ENCODE measurements around the gene BOLA3. TPM values are rescaled to one million over a fixed set of nuclear protein-coding genes. Genes with fewer than 3 reads are reported as not detected.
A peak's percentile ranks its signal among the peaks of the same experiment; 100 is the strongest.
"Not testable (repeated sequence)": the region's sequence is repeated elsewhere in the genome, so short reads cannot be mapped to it uniquely, and the experiment has no call there.

The BOLA3 gene, protein sequence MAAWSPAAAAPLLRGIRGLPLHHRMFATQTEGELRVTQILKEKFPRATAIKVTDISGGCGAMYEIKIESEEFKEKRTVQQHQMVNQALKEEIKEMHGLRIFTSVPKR
- 37.5 TPM for polyA plus RNA-seq (2013, experiment 1 of 2; ENCODE audit: insufficient read length)
- 23.1 TPM for polyA plus RNA-seq (2013, experiment 2 of 2; ENCODE audit: insufficient read length)

DNA sequence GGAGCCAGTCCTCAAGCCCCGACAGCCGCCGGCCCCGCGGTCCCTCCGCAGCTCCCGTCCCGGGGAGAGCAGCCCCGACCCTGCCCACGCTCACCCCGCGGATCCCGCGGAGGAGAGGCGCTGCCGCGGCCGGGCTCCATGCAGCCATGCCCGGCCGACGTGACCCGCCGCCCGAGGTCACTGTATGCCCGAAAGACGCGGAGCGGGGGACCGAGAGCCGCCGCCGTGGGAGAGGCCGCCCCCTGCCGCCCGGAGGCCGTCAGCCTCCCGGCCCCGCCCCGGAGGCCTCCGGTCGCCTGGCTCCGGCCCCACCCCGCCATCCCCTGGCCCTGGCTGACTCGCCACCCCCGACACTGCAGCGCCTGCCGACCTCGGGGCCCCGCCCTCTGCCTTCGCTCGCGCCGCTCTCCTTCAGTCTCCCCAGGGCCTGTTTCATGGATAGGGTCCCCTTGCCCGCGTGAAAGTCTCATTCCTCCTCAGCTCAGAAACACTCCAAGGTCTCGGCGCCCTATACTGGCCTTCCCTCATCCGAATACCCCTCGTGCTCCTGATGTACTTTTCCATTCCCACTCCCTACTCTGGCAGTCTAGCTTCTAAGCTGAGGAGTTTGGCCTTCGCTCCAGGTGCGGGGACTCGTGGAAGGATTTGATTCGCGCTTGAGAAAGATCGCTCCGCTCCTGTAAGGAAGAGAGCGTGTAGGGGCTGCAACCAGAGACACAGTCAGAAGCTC, at the start of gene BOLA3:
BOLA3 (minus strand) TSS at position 186 of the 730 bp plus-strand sequence; CDS start at position 148, 38 bp downstream.
- DNase-seq = peak; percentile 84

- no peak for DNase-seq
These were observed 49.3 kb upstream of the BOLA3 start for GRCh38 chr2:74197049-74197448.

DNA sequence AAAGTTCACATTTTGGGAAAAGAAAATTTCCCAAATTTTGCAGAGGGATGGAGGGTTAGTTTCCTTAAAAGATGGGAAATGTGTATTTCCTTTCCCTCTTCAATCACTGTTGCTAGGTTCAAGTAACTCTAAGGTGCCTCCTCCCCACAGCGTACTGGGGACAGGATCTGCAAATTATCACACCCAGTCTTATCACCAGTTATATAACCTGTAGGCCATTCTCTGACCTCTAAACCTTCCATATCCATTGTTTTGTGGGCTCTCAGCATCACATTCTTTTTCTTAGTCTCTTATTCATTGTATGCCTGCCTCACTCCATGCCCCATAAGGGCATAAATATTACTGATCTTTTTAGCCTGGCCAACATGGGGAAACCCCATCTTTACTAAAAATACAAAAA, 47.1 kb upstream of the BOLA3 start:
- no peak for DNase-seq

DNA sequence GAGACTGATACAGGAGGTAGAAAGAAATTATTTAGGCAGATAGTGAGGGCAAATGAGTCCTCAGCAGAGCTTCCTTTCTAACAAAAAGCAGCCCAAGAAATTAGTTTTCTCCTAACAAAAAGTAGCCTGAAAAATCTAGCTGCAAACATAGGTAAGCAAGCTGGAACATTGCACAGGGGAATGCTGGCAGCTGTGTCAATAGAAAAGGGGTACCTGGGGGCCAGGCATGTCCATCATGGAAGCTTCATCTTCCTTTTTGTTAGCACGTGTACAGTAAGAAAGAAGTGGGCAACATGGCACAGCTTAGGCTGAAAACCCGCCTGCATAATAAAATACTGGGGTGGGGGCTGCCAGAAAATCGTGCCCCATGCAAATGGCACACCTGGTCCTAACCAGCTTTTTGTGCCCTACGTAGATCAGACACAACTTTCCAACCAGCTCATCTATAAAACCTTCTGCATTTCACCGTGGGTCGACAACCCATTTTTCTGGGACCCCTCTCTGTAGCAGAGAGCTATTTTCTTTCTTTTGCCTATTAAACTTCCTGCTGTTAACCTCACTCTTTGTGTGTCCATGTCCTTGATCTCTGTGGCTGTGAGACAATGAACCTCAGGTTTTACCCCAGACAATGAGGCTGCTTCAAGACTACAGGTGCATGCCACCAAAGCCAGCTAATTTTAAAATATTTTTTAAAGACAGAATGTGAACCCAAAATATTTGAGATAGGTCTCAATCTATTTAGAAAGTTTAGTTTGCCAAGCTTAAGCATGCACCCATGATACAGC, 44.1 kb upstream of the BOLA3 start:
- DNase-seq = no peak

DNA sequence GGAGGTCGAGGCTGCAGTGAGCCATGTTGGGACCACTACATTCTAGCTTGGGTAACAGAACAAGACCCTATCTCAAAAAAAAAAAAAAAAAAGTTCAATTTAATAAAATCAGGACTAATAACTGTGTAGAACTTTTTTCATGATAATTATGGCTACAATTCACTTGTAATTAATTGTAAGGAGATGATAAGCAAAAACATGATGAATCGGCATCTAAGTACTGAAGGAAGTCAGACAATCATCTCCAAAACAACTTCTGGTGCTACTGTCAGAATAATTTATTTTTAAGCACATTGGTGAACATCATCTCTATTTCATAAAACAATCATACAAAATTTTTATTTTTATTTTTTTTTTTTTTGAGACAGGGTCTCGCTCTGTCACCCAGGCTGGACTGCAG, 41.0 kb upstream of the BOLA3 start:
- DNase-seq = no peak

DNA sequence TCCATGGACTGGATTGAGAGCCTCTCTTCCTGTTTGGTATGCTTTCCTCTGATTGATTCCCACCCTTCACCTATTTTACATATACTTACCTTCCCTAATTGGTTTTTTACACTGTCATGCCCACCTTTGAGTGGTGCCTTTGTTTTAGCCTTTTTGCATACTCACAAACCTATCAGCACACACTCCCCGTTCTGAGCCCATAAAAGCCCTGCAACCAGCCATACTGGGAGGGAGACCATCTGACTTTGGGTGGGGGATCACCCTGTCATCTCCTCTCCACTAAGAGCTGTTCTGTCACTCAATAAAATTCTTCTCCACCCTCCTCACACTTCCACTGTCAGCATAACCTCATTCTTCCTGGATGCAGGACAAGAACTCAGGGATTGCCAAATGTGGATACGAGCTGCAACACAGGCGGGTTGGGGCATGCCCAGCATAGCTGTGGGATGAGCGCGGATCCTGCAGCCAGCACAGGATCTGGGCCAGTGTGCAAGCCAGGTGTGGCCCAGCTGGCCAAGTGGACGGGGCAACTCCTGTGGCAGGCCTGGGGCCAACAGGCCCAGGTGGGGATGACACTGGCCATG, 40.4 kb upstream of the BOLA3 start:
- DNase-seq = peak; percentile 46

DNA sequence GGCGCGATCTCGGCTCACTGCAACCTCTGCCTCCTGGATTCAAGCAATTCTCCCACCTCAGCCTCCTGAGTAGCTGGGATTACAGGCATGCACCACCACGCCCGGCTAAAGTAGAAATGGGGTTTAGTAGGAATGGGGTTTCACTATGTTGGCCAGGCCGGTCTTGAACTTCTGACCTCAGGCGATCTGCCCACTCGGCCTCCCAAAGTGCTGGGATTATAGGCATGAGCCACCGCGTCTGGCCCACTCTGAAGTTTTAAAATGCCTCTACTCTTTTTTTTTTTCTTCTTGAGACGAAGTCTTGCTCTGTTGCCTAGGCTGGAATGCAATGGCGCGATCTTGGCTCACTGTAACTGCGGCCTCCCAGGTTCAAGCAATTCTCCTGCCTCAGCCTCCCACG, 39.0 kb upstream of the BOLA3 start:
- DNase-seq = not testable (repeated sequence)

DNA sequence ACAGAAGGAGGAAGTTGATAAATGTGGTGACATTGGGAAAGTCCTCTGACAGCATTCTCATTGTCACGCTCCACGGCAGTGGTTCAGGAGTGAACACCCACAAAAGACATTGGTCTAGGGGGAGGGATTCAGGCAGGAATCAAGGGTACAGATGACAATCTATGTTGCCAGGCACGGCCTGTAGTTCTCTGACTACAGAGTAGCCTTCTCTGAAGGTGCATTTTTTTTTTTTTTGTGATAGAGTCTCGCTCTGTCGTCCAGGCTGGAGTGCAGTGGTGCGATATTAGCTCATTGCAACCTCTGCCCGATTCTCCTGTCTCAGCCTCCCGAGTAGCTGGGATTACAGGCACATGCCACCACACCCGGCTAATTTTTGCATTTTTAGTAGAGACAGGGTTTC, 38.3 kb upstream of the BOLA3 start:
- no peak for DNase-seq

- DNase-seq = no peak
These were observed 36.2 kb upstream of the BOLA3 start for GRCh38 chr2:74183878-74184277.

- no peak for DNase-seq
These were observed 34.0 kb upstream of the BOLA3 start for GRCh38 chr2:74181739-74182138.

- no peak for DNase-seq
These were observed 31.6 kb upstream of the BOLA3 start for GRCh38 chr2:74179063-74179865.

GRCh38 chr2:74178211-74179062, 30.7 kb upstream of the BOLA3 start, which contains the start of gene MOB1A:
TSS of gene MOB1A (minus strand) at chr2:74178879. CDS start at chr2:74178674, 205 bp downstream.
- DNase-seq = peak; percentile 98

DNA sequence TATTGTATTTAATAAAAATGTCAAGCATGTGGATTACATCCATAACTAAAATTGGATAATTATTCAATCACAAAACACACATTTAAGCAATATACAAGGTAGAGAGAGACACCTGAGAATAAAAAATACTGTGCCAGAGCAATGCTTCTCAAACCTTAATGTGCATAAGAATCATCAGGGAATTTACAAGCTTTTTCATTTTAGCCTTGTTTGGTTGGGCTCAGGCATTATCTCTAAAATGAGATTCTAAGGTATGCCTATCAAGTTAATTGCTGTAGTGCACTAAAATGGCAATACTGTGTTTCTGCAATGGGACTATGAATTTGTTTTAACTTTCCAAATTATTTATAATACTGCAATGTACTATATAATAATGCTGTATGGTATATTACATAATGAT, 30.0 kb upstream of the BOLA3 start:
- DNase-seq = no peak

DNA sequence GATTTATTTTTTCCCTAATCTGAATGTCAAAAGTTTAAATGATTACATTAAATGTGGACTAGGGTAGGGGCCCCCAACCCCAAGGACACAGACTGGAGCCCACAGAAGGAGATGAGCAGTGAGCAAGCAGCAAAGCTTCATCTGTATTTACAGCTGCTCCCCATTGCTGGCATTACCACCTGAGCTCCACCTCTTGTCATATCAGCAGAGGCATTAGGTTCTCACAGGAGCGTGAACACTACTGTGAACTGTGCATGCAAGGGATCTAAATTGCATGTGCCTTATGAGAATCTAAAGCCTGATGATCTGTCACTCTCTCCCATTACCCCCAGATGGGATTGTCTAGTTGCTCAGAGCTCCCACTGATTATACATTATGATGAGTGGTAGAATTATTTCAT, 27.2 kb upstream of the BOLA3 start:
- no peak for DNase-seq

GRCh38 chr2:74168739-74169138, 21.0 kb upstream of the BOLA3 start:
- DNase-seq = no peak

DNA sequence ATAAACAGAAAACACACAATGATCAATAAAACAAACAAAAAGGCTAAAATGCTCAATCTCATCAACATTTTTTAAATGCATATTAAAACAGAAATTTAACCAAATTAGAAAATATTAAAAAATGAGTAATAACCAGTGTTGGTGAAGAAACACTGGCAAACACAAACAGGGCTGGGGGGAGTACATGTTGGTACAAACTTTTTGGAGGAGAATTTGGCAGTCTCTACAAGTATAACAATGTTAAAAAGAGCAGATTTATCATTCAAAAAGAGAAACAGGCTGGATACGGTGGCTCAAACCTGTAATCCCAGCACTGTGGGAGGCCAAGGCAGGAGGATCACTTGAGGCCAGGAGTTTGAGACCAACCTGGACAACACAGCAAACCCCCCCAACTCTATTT, 17.0 kb upstream of the BOLA3 start:
- DNase-seq = no peak

DNA sequence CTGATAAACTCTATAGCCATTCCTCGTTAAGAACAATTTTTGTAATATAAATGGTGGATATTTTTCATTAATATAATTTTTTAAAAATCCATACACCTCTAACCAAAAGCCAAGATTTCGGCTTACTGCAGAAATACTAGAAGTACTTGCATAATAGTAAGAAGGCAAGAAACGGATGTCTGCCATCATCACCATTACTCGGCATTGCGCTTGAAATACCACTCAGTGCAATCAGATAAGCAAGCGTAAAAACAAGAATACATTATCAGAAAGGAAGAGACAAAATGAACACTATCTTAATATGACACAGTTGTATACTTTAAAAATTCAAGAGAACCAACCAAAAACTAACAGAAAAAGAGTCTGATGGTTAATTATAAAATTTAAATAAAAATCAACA, 15.2 kb upstream of the BOLA3 start:
- DNase-seq = no peak

DNA sequence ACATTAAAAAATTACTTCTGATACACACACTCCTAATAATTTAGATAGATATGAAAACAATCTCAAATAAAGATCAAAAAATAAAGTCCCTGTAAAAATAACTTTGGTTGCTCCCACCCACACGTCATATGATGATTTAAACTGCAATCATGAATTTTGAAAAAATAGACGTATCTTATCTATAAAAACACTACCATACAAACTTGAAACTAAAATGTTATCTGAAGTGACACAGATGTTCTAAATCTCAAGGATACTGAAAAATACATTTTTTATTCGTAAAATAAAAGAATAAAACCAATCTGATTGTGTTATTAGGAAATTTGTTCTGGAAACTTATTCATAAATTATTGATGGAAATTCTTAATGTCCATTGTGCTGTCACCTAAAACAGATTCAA, 8.1 kb upstream of the BOLA3 start:
- DNase-seq = no peak

DNA sequence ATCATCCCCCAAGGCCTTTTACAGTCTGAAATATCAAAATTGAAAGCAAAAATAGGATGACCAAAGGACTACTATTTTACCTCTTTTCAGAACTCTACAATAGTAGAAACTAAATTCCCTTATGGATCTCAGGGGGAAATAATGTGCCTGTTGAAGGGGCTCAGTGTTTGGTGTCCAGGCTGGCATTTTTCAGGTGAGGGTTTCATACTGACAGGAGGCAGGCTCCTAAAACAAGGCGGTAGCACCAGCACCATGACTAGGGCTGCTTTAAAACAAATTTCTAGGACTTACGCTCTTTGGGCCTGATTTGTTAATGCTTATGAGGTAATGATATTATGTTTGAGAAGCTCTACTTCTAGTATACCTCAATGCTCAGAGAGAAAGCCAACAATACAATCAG, 5.2 kb upstream of the BOLA3 start:
- DNase-seq = no peak

DNA sequence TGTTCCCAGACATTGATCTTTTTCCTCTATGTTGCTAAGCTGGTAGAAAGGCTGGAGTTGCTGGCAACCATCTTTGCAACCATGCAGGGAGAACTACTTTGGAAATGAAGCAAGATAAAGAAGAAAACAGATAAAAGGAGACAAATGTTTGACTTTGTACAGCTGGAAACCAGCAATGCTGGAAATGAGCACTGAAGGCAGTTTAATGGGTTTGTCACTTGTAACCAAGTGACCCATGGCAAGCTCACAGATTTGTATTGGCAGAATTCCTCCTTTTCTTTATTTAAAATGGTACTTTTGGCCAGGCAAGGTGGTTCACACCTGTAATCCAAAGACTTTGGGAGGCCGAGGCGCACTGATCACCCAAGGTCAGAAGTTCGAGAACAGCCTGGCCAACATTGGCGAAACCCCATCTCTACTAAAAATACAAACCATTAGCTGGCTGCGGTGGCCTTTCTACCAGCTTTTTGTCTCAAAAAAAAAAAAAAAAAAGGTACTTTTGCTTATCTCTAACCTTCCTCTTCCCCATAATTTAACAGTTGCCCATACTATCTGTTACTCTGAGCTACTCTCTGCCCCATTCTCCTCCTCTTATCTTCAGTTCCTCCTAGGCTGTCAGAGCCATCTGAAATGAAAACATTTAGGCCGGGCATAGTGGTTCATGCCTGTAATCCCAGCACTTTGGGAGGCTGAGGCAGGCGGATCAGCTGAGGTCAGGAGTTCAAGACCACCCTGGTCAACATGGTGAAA, 2.0 kb upstream of the BOLA3 start:
- no peak for DNase-seq

DNA sequence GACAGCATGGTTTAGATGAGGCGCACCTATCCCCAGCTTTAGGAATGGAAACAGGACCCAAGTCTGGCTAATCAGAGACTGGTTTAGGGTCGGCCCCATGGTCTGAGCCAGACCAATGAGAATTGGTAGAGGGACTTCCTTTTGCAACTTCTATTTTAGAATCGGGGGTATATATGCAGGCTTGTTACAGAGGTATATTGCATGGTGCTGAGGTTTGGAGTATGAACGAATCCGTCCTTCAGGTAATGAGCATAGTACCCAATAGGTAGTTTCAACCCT, 1.5 kb upstream of the BOLA3 start:
- no peak for DNase-seq

All from fibroblast of skin of back (primary cell).